ENCODE data around the gene RNF151.
A peak's percentile ranks its signal among the peaks of the same experiment; 100 is the strongest.

The RNF151 gene

DNA sequence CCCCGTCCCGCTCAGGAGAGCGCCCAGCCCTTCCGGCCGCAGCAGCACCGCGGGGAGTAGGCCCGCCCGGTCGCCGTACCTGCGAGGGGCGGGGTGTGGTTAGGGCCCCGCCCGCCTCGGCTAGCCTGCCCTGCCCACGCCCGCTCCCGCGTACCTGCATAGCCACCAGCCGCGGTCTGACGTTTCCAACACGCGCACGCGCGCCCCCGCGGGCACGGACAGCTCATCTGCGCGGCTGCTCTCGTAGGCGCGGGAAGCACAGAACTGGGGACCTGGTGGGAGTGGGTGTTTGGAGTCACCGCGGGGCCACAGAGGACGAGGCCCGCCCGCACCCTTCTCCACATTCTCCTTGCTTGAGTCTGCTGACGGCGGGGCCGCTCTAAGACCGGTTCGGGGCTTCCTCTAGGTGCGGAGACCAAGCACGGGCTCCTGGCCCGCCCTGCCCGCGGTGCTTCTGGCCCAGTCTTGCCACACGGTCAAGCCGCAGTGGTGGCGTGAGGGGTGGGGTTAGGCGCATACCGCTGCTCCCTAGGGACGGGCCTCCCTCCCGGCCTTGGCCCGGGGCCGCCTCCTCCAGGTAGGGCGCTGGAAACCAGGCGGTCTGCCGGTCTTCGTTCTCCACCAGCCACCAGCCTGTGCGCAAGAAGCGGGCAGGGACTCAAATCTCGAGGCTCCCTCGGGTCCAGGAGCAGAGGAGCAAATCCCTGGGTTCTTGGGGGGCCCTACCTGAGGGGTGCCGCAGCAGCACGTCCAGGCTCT lies 12.8 kb downstream of the RNF151 start:
- TF ChIP-seq ZFX (IDR thresholded peaks at IDR 0.05): no peak
- TF ChIP-seq, protein P1, sequence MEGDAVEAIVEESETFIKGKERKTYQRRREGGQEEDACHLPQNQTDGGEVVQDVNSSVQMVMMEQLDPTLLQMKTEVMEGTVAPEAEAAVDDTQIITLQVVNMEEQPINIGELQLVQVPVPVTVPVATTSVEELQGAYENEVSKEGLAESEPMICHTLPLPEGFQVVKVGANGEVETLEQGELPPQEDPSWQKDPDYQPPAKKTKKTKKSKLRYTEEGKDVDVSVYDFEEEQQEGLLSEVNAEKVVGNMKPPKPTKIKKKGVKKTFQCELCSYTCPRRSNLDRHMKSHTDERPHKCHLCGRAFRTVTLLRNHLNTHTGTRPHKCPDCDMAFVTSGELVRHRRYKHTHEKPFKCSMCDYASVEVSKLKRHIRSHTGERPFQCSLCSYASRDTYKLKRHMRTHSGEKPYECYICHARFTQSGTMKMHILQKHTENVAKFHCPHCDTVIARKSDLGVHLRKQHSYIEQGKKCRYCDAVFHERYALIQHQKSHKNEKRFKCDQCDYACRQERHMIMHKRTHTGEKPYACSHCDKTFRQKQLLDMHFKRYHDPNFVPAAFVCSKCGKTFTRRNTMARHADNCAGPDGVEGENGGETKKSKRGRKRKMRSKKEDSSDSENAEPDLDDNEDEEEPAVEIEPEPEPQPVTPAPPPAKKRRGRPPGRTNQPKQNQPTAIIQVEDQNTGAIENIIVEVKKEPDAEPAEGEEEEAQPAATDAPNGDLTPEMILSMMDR (conservative IDR thresholded peaks at IDR 0.05): no peak

DNA sequence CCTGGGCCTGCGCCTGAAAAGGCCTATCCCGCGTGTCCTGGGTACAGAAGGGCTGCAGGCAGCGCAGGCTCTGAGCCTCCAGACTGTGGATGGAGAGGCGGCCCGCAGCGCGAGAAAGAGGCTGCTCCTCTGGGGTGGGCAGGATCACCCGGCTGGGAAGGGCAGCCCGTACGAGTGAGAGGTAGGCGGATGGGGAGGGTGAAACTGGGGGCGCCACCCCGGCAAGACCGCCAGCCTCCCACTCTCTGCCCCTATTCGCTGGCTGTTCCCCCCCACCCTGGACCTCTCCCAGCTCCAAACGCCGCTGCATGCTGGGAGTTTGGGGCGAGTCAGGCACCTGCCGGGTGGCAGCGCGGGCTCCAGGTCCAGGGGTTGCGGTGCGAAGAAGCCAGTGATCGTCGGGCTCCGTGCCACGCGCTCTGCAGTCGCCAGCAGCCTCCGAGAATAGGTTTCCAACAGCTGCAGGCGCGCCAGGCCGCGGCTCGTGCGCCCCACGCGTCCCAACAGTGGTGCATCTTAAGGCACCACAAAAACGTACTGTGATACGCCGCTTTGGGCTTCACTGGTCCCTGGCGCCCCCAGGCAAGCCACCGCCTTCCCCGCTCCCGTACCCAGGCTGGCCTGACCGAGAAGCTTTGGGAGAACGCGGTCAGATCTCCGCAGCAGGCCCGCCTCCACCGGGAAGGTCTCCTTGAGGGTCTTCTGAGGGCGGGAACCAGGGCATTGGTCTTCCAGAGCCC lies 13.5 kb downstream of the RNF151 start:
- H3K27ac ChIP-seq: no peak overlapping the region
- TF ChIP-seq, protein P1 (conservative IDR thresholded peaks at IDR 0.05): no peak
- TF ChIP-seq ZFX (IDR thresholded peaks at IDR 0.05): no peak

More for the DNA sequence above, 12.8 kb downstream of the RNF151 start:
- no peak overlapping the region for H3K27ac ChIP-seq

GRCh38 chr16:1980770-1981087 lies 14.1 kb downstream of the RNF151 start:
- no peak for TF ChIP-seq ZFX (IDR thresholded peaks at IDR 0.05)
- TF ChIP-seq, protein P1 (conservative IDR thresholded peaks at IDR 0.05): no peak
- no peak overlapping the region for H3K27ac ChIP-seq

DNA sequence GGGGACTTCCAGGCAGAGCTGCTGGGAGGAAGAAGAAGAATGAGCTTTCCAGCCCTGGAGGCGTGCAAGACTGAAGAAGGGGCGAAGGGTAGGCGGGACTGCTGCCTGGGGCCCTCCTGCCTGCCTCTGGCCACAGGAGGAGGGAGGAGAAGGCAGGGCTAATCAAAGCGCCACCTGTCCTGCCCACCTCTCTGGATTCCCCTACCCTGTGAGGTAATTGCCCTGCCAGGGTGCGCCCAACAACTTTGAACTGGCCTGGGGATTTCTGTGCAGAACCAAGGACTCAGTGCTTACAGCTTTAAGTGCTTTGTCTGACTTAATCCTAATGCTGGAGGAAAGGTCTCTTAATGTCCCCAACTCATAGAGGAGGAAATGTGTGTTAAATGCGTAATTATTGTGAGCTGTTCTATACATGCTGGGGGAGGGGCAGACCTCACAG lies 14.8 kb downstream of the RNF151 start, which contains the start of gene NOXO1:
TSS of gene NOXO1 (minus strand) at position 72 of the 439 bp plus-strand sequence. CDS start 290 bp downstream, outside the sequence.
- no peak within 1 kb of the TSS for H3K27ac ChIP-seq
- TF ChIP-seq ZFX (IDR thresholded peaks at IDR 0.05): no peak
- TF ChIP-seq, protein P1 (conservative IDR thresholded peaks at IDR 0.05): no peak

- no peak for TF ChIP-seq ZFX (IDR thresholded peaks at IDR 0.05)
- TF ChIP-seq, protein P1 (conservative IDR thresholded peaks at IDR 0.05): no peak
- H3K27ac ChIP-seq: no peak overlapping the region
These were observed 15.4 kb downstream of the RNF151 start for GRCh38 chr16:1982013-1982433.

DNA sequence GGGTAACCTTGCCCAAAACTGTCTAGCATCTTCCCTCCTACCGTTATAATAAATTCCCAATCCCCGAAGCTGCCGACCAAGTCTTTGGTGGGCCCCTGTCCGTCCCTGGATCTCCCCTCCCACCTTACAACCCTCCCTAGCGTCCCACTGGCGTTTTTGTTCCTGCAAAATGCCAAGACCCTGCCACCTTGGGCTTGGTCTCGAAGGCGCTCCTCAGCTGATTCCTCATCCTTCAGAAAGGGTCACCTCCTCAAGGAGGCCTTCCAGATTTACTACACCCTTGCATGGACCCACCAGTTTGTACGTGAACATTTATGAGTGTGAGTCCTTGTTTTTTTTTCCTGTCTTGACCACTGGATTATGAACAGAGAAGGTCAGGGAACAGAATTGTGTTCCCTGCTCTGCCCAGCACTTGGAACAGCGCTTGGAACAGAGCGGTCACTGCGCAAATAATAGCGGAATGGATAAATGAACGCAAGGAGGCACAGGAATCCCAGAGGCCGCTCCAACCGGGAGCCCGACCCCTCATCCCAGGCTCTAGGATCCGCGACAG lies 16.4 kb downstream of the RNF151 start:
- TF ChIP-seq, protein P1 (conservative IDR thresholded peaks at IDR 0.05): no peak
- no peak for TF ChIP-seq ZFX (IDR thresholded peaks at IDR 0.05)
- peak overlapping the region; percentile 90 for H3K27ac ChIP-seq
